HG02759 (cell line): ENCODE data around the gene ZNRF3.

Experiments used
- ATAC-seq: cut with Tn5 transposase; IDR thresholded peaks from one replicate; pipeline ENCODE4 v1.9.1; 2021; ENCODE audit warnings: mild to moderate bottlenecking, moderate library complexity; ENCODE audit not compliant: unreplicated experiment

Gene ZNRF3

GRCh38 chr22:29054251-29054767 is 170.9 kb downstream of the ZNRF3 start:
- ATAC-seq: no peak

- no peak for ATAC-seq
Measured at GRCh38 chr22:29055192-29055830, 171.9 kb downstream of the ZNRF3 start.

GRCh38 chr22:29056472-29056871 is 173.1 kb downstream of the ZNRF3 start:
- ATAC-seq: no peak

GRCh38 chr22:29060251-29060869 is 177.0 kb downstream of the ZNRF3 start:
- ATAC-seq: no peak

GRCh38 chr22:29060931-29061330 is 177.6 kb downstream of the ZNRF3 start:
- no peak for ATAC-seq

- no peak for ATAC-seq
Measured at GRCh38 chr22:29061773-29062172, 178.4 kb downstream of the ZNRF3 start, which contains the start of gene C22orf31. C22orf31 (minus strand) TSS chr22:29061831; CDS start chr22:29061792, 39 bp downstream.

- ATAC-seq: no peak
Measured at GRCh38 chr22:29062286-29062821, 179.0 kb downstream of the ZNRF3 start.

- ATAC-seq: no peak
Measured at GRCh38 chr22:29065468-29066190, 182.3 kb downstream of the ZNRF3 start.

- ATAC-seq: no peak
Measured at GRCh38 chr22:29069463-29069862, 186.1 kb downstream of the ZNRF3 start.

GRCh38 chr22:29070490-29070889 is 187.1 kb downstream of the ZNRF3 start:
- ATAC-seq: no peak

GRCh38 chr22:29071261-29072045 is 188.1 kb downstream of the ZNRF3 start:
- no peak for ATAC-seq

GRCh38 chr22:29072193-29072978 is 189.0 kb downstream of the ZNRF3 start:
- peak; percentile 95 for ATAC-seq

- peak; percentile 25 for ATAC-seq
Measured at GRCh38 chr22:29072979-29073617, 189.7 kb downstream of the ZNRF3 start, which contains the start of gene KREMEN1. KREMEN1 (plus strand) TSS chr22:29073035; CDS start chr22:29073131, 96 bp downstream.

- no peak for ATAC-seq
Measured at GRCh38 chr22:29073618-29074275, 190.4 kb downstream of the ZNRF3 start.

- ATAC-seq: no peak
Measured at GRCh38 chr22:29074276-29074772, 191.0 kb downstream of the ZNRF3 start.

- no peak for ATAC-seq
Measured at GRCh38 chr22:29078036-29078868, 194.9 kb downstream of the ZNRF3 start.

GRCh38 chr22:29078869-29079207 is 195.5 kb downstream of the ZNRF3 start:
- ATAC-seq: no peak
